Heart left ventricle (tissue), 16 donors: ENCODE data around the gene MFN1. TPM values are rescaled to one million over a fixed set of nuclear protein-coding genes. Genes with fewer than 3 reads are reported as not detected.

Experiments
- ATAC-seq, 4 donors: fragments of 200-7000 bp; cut with Tn5 transposase; one replicate each; pipeline ENCODE4 v1.9.1; 2020 to 2022; ENCODE audit warnings: moderate library complexity in 4 of 4, mild to moderate bottlenecking in 3 of 4, moderate number of reproducible peaks in 1 of 4
- DNase-seq, 5 donors: peaks; one replicate each; pipeline ENCODE4 v3.0.0-alpha.2; 2020
- H3K27ac ChIP-seq, 12 donors: fragments of 200-600 bp; sonication (generic) in 4 of 12; one replicate each; pipeline versions ENCODE4 v1.5.0 to v1.8.0; 2016 to 2022; ENCODE audit warnings: mild to moderate bottlenecking in 2 of 12
- H3K27me3 ChIP-seq, 9 donors: fragments of 200-600 bp; sonication (generic) in 2 of 9; one replicate each; pipeline versions ENCODE4 v1.5.1 to v1.8.0; 2016 to 2022; ENCODE audit warnings: mild to moderate bottlenecking in 3 of 9
- H3K36me3 ChIP-seq, 9 donors: fragments of 200-600 bp; sonication (generic) in 2 of 9; one replicate each; pipeline versions ENCODE4 v1.5.0 to v1.8.0; 2018 to 2022; ENCODE audit warnings: mild to moderate bottlenecking in 2 of 9
- H3K4me1 ChIP-seq, 12 donors: fragments of 200-600 bp; sonication (generic) in 4 of 12; one replicate each; pipeline versions ENCODE4 v1.5.0 to v1.8.0; 2016 to 2022; ENCODE audit warnings: mild to moderate bottlenecking in 3 of 12
- H3K4me3 ChIP-seq, 12 donors: fragments of 200-600 bp; sonication (generic) in 4 of 12; one replicate each; pipeline versions ENCODE4 v1.5.0 to v1.8.0; 2017 to 2022; ENCODE audit warnings: mild to moderate bottlenecking in 9 of 12, moderate library complexity in 4 of 12
- H3K9me3 ChIP-seq, 12 donors: fragments of 200-600 bp; sonication (generic) in 4 of 12; one replicate each; pipeline versions ENCODE4 v1.5.0 to v1.8.0; 2016 to 2022; ENCODE audit warnings: mild to moderate bottlenecking in 1 of 12
- CTCF ChIP-seq, 12 donors: fragments of 200-600 bp; sonication (generic) in 4 of 12; IDR thresholded peaks; one replicate each; pipeline versions ENCODE4 v1.5.0 to v1.8.0; 2018 to 2022; ENCODE audit warnings: antibody characterized with exemption in 12 of 12, mild to moderate bottlenecking in 5 of 12
- POLR2A ChIP-seq, 2 donors: fragments of 450-650 bp; IDR thresholded peaks; one replicate each; pipeline ENCODE4 v1.6.1; 2017; ENCODE audit warnings: antibody characterized with exemption in 2 of 2, mild to moderate bottlenecking in 2 of 2, moderate library complexity in 2 of 2
- WGBS, 4 donors: extraction: QIAGEN DNeasy Blood & Tissue Kit in 2 of 4; methylation state at CpG; one replicate each; pipeline versions ENCODE4 v1.1.5 to v1.1.7; 2013 to 2018; 5-methylcytosine and 5-hydroxymethylcytosine counted together
- intact Hi-C, 10 donors: fragments of 100-400 bp; cut with DNase I; formaldehyde crosslinking; loops; one replicate each; pipeline versions ENCODE4 v1.11.1 to v1.14.2; 2022
- long read RNA-seq, 3 donors: library from polyadenylated mRNA; unstranded; transcript quantifications; one replicate each; pipeline ENCODE4 v2.0.0, GENCODE V29; 2020 to 2021
- polyA plus RNA-seq, 2 donors: library from polyadenylated mRNA; stranded (reverse); fragments of 200-250 nt; gene quantifications; one replicate each; pipeline ENCODE4 v1.2.3, GENCODE V29; 2013
- total RNA-seq, 9 donors: library from RNA; depleted of rRNA in 2 of 9; stranded (reverse); fragments of >200 nt in 2 of 9; fragmentation: NEBNext Ultra II Directional in 3 of 9; extraction: Animal tissue kit (Norgen Biotek cat#: 25700) in 3 of 9; gene quantifications; one replicate each; pipeline versions ENCODE4 v1.1.0 to v1.2.4, GENCODE V29; 2016 to 2023
- donor health status: ischemic (EF 13 %, LVEDD 7.1; RV severe dilation, severe dysfunction).
- donor health status: healthy with polysubstance abuse.
- donor health status: DM: no; HTN: yes; CAD: no.
- donor health status: DM: no; HTN: no; CAD: no.
- donor health status: ischemic (EF 25% LVEDD 6.9; RV normal size, moderate dysfunction).
- donor health status: ischemic (EF 25% LVEDD 5.7; RV mildly dilated, moderate dysfunction).
- donor health status: healthy.
- donor health status: DM: yes; HTN: yes; CAD: no.
- donor health status: ischemic (EF 35%, LVEDD 5.7; RV mildly dilated, moderate dysfunction).
- donor health status: nonischemic (EF 11% LVEDD 7.7; RV severe dilation, severe dysfunction).
- donor health status: DM: yes; HTN: yes; CAD: no.
- donor health status: PGD.
- donor health status: ischemic (EF 29% LVEDD 5.4; RV normal size, mild dysfunction).
- donor health status: nonischemic (EF 23%, LVEDD 6.1; RV moderate dilation, normal function).

MFN1 gene
- total RNA-seq: 10 to 100 TPM; 28.5 to 78.0 (median 59.0) TPM
- polyA plus RNA-seq: 10 to 100 TPM; 10.8 to 33.1 TPM
- long read RNA-seq, donor 1, full-length matches to known transcripts: 22 of 82 reads
- long read RNA-seq, donor 1, partial matches to known transcripts: 48 of 82 reads
- long read RNA-seq, donor 1, other reads (novel, unspliced or antisense): 12 of 82 reads
- long read RNA-seq, donor 2, full-length matches to known transcripts: 38 of 189 reads
- long read RNA-seq, donor 2, partial matches to known transcripts: 129 of 189 reads
- long read RNA-seq, donor 2, other reads (novel, unspliced or antisense): 22 of 189 reads
- long read RNA-seq, donor 3, full-length matches to known transcripts: 23 of 80 reads
- long read RNA-seq, donor 3, partial matches to known transcripts: 53 of 80 reads
- long read RNA-seq, donor 3, other reads (novel, unspliced or antisense): 4 of 80 reads

GRCh38 chr3:179347345-179348194, at the start of gene MFN1:
Gene MFN1, plus strand, starts transcription at chr3:179347709. Its CDS starts 1,143 bp downstream, at chr3:179348852.
- TF ChIP-seq CTCF (IDR thresholded peaks at IDR 0.05) (no peak), POLR2A (IDR thresholded peaks at IDR 0.05) (peak in 1 of 2 donors; percentile 86)
- Histone ChIP-seq H3K4me3 (peak within 1 kb of the TSS; percentile 67 to 93 (median 82)), H3K9me3 (no peaks in the 10 kb centered on the region), H3K27ac (peak within 1 kb of the TSS; percentile 43 to 94 (median 88)), H3K36me3 (peaks cover 0 to 35% (median 30%) of the 10 kb centered on the region in 9 donors), H3K4me1 (peaks cover 0 to 24% (median 8%) of the 10 kb centered on the region in 12 donors), H3K27me3 (no peaks in the 10 kb centered on the region)
- 0 to 1% (median 1%) methylated on average over 45 to 63 of the region's 63 CpGs for WGBS, 4 donors
- DNase-seq: peak; percentile 95 to 97 (median 96)
- intact Hi-C loops: loop anchor here in 6 of 10 donors (1.0 to 10.0 kb wide), 7 partner anchors 24 to 217 kb away; partner anchors contain the start of genes ZNF639 (in 4 of the 6), ACTL6A (in 3 of the 6) and GNB4 (in 1 of the 6)
- peak; percentile 97 to 100 (median 99) for ATAC-seq

DNA sequence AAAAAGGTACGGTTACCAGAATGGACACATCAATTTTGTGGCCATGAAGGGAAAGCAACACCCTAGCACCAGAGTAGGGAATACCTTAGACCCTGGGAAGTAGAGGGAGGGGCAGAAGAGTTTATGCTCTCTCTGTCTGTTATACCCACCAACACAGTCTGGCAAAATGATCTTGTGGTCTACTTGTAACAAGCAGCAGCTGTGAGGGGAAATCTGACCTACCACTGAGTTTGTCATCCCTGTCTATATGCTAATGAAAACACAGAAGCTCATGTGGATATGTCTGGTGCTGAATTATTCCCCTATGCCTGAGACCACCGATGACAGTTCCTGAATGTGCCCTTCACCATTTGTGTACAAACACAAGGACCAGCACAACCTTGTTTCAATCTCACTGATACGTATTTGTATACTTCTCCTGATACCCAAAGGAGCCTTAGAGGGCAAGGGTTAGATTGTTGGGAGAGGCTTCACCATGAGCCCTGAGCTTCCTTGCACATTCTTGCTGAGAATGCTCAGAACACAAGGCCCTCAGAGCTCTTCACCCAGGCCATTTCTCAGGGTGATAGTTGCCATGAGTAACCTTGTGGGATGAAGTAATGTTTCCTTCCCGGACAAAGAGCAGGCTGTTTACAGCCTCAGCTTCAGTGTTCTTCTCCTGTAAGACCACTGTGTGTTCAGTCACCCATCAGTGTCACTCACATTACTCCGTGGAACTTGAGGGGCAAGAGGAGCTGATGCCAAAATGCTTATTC, 49.4 kb upstream of the MFN1 start:
- no peak overlapping the region for H3K4me3 ChIP-seq
- H3K27me3 ChIP-seq: no peaks in the 10 kb centered on the region
- intact Hi-C loops: no loop called here
- H3K4me1 ChIP-seq: no peaks in the 10 kb centered on the region
- ATAC-seq: no peak
- no peak for DNase-seq
- WGBS, 4 donors: 49 to 73% (median 62%) methylated on average over 5 of the region's 5 CpGs
- no peak overlapping the region for H3K27ac ChIP-seq
- H3K9me3 ChIP-seq: peaks cover 0 to 5% (median 0%) of the 10 kb centered on the region in 12 donors
- TF ChIP-seq CTCF (IDR thresholded peaks at IDR 0.05): no peak
- no peak for TF ChIP-seq POLR2A (IDR thresholded peaks at IDR 0.05)
- H3K36me3 ChIP-seq: no peaks in the 10 kb centered on the region

- H3K27me3 ChIP-seq: no peaks in the 10 kb centered on the region
- no peak for DNase-seq
- no peak for ATAC-seq
- H3K4me3 ChIP-seq: no peak overlapping the region
- 79 to 93% (median 91%) methylated on average over 2 of the region's 2 CpGs for WGBS, 4 donors
- H3K4me1 ChIP-seq: no peaks in the 10 kb centered on the region
- H3K27ac ChIP-seq: no peak overlapping the region
- TF ChIP-seq CTCF (IDR thresholded peaks at IDR 0.05): no peak
- no peak for TF ChIP-seq POLR2A (IDR thresholded peaks at IDR 0.05)
- no peaks in the 10 kb centered on the region for H3K36me3 ChIP-seq
- peaks cover 0 to 5% (median 0%) of the 10 kb centered on the region in 12 donors for H3K9me3 ChIP-seq
- intact Hi-C loops: no loop called here
Measured at GRCh38 chr3:179299316-179299715, 48.2 kb upstream of the MFN1 start.
